Forelimb muscle (tissue), 1 donor: ENCODE results near the gene KLHL24. TPM values are rescaled to one million over a fixed set of nuclear protein-coding genes. Genes with fewer than 3 reads are reported as not detected.
A peak's percentile ranks its signal among the peaks of the same experiment; 100 is the strongest.
"Not testable (repeated sequence)": the region's sequence is repeated elsewhere in the genome, so short reads cannot be mapped to it uniquely, and the experiment has no call there.

Experiments
- DNase-seq: peaks from one replicate; pipeline ENCODE4 v3.0.0-alpha.2; 2013; ENCODE audit warnings: low read depth
- polyA plus RNA-seq: library from polyadenylated mRNA; unstranded; fragments of 120-200 nt; gene quantifications from one replicate; pipeline ENCODE4 v1.2.1, GENCODE V29; 2013; ENCODE audit not compliant: insufficient read length

Gene KLHL24
- polyA plus RNA-seq, 1 donor = 34.9 TPM

DNA sequence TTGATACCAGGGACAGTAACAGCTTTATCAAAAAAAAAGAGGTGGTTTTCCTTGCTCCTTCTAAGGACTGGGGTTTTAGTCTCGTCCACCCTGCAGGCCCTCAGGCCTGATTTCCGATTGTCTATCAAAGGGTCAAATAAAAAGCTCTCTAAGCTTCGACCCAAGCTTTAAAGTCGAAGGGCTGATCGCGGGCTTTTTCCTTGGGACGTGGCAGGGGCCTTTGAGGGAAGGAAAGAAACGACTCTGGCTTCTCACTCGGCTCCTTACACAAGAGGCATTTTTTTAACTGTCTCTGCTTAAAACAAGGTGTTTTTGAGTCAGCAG, 354 bp upstream of the KLHL24 start:
- no peak for DNase-seq

DNA sequence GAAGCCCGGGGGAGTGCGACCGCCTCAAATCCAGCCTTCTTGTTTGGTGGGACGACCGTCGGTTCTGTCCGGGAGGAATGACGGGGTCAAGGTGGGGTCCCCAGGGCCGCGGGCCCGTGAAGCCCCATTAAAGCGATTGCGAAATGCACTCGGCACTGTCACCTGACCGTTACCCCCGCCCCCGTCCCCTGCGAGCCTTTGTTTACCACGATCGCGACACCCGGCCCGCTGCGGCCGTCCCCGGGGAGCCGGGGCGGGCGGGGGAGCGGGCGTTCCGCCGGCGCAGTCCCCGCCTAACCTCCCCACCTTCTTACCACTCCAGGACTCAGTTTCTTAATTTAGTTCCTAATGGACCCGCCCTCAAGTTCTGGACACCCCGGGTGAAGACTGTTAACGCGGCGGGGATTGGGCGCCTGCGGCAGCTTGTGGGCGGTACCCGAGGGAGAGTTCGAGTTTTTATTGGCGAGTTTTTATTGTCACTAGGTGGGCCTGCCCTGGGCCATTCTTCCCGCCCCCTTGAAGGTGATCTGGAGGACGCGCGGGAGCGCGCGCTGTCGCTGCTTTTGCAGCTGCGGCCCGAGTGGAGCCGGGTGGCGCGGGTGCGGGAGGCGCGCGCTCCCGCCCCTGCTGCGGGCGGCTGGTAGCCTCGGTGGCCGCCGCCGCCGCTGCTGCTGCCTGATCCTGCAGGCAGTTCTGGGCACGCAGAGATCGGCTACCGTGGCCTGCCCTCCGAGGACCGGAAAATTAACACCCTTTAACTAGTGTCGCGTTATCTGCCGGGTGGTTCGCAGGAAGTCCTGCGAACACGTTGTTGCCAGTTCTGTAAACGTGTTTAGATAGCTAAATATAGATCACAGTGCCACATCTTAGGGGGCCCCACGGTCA, 1.0 kb downstream of the KLHL24 start:
- peak; percentile 96 for DNase-seq

DNA sequence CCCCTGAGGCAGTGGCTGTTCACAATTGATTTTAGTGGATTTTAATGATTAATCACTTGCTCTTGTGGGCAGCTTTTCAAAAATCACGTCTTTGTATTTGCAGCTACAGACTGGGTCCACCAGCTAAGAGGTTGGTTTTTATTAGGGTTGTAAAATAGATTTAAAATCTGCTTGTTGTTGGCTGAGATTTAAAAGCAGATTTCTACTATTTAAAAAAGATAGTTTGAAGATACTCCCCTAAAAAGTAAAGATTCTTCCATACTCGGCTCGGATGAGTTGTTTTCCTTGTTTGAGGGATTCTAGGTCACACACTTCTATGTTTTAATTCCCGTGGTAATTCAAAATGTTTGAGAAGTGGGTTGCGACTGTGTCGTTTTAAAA, 1.7 kb downstream of the KLHL24 start:
- no peak for DNase-seq

DNA sequence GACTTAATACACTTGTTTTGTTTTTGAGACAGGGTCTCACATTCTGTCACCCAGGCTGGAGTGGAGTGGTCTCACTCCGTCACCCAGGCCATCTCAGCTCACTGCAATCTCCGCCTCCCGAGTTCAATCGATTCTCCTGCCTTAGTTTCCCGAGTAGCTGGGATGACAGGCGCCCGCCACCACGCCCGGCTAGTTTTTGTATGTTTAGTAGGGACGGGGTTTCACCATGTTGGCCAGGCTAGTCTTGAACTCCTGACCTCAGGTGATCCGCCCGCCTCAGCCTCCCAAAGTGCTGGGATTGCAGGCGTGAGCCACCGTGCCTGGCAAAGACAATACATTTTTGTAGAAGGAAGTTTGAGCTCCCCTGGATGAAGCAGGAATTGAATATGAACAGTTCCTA, 2.2 kb downstream of the KLHL24 start:
- DNase-seq = not testable (repeated sequence)

DNA sequence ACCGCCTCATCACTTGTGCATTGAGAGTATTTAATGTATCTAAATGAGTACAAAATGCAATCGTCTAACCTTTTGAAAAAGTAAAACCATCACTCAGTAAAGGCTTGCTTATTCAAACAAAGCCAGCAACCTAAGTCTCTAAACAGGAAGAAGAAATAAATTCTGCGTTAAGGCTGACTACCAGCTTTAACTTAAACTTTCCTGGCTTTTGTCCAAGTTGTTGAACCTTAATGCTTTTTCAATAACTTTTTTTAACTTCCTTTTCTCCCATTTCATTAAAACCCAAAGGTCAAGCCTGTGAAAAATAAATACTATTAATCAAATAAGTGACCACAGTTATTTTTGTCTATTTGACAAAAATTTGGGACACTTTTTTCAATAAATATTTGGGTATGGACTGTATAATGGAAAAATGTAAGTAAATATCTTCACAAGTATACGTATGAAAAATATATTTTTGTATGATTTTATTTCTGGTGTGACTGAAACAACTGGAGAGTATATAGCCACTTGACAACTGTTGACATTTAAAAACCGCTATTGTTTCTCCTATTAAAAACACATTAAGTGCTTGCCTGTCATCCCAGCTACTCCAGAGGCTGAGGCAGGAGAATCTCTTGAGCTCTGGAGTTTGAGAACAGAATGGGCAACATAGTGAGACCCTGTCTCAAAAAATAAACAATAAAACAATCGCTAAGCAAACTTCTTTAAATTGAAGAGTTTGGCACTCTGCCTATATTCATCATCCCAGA, 2.9 kb downstream of the KLHL24 start:
- DNase-seq = no peak

DNA sequence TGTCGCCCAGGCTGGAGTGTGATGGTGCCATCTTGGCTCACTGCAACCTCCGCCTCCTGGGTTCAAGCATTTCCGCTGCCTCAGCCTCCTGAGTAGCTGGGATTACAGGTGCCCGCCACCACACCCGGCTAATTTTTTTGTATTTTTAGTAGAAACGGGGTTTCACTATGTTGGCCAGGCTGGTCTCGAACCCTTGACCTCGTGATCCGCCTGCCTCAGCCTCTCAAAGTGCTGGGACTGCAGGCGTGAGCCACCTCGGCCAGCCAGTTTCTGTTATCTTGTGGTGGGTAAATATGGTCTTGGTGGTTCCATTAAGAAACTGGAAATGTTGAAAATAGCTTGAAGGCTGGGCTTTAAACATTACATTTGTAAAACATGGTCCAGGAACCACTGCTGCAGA, 5.2 kb downstream of the KLHL24 start:
- DNase-seq = not testable (repeated sequence)

DNA sequence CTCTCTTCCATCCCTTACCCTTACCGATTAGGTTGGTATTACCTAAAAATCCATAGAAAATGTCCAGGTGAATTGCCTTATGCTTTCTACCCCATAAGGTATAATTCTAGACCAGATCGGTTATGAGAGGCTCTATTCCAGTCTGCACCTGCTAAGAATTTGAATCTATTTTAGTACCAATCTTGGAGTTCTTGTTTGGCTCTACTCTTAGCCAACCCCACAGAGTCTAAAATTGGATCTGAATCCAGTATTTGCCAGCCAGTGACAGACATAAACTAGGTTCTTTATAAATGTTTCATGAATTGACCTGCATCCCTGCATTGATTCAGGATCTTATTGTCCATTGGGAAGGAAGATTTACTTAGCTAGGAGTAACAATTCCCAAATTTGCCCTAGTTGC, 6.5 kb downstream of the KLHL24 start:
- no peak for DNase-seq

DNA sequence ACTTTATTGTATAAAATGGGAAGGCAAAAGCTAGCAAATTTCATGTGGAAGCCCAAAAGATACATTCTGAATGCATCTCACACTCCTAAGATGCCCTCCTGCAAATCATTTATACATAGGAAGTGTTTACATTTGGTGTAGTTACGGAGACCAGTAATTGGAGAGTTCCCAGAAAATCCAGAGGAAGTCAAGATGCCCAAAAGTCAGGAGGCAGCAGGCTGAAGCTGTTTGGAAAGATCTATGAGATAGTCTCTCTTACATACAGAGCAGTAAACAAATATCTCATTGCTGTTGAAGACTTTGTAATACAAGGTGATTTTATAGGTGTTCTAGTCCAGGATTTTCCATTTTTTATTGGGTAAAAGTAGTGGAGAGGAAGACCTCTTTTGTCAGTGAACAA, 8.8 kb downstream of the KLHL24 start:
- DNase-seq = no peak

DNA sequence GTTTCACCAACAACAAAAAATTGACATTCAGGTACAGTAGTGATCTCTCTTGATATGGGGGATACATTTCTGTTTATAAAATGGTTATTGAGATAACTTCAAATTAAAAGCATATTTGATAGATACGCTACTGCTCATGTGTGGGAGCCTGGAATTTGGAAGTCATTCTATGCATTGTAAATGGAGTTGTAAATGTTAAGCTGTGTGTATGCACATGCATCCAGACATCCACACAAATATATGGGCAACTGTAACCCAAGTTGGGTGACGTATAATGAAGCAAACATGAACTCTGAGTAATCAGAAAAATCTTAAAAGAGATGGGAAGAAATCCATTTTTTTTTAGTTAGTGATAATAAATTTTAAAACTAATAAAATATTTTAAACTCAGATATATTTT, 9.8 kb downstream of the KLHL24 start:
- no peak for DNase-seq

DNA sequence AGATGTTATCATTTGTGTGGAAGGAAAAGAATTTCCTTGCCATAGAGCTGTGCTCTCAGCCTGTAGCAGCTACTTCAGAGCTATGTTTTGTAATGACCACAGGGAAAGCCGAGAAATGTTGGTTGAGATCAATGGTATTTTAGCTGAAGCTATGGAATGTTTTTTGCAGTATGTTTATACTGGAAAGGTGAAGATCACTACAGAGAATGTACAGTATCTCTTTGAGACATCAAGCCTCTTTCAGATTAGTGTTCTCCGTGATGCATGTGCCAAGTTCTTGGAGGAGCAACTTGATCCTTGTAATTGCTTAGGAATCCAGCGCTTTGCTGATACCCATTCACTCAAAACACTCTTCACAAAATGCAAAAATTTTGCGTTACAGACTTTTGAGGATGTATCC, 15.1 kb downstream of the KLHL24 start:
- DNase-seq = no peak

DNA sequence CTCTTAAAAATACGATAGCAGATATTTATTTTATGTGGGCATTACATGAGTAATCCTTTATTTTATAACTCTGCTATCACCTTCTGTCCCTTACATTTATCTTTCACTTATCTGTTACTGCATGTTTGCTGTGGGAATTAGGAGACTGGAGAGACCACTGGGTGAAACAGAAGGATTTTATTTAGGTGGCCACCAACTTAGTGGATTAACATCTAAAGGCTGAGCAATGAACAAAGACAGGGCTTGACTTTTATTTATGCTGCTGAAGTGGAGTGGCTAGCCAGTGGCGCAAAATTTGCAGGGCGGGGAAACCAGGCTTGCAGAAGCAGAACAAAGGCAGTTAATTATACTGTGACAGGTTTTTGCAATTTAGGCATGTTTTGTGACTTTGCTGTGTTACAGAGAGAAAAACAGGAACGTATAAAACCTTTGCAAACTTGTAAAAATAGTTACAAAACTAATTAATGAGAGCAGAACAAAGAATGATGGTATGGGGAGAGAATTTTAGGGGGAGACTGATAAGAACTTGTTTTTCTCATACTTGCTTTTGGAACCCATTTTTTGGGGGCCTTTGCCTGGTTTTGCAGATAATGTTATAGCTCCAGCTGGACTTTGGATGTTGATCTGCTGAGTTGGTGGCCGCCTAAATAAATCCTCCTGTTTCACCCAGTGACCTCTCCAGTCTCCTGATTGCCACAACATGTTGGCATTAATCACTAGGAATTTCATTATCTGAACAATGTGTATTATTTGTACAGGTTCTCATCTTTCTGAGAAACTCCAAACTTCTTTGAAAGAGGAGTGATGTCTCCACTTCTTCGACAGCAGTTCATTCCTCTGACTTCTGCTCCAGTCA, 18.0 kb downstream of the KLHL24 start:
- no peak for DNase-seq

DNA sequence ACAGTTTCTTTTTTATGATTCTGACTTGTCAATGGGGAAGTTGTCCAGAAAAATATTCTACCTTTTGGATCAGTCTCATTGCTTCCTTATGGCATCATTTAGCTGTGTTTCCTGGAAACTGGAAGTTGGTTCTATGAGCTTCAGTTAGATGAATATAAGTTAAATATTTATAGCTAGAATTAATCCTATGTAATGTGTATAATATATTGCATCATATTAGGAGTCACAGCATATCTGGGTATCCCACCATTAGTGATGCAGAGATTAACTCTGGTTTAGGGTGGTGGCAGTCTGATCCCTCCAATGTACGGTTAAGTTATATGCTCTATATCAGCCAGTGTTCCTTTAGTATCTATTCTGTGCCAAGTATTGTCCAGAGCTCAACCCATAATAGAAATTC, 19.3 kb downstream of the KLHL24 start:
- DNase-seq = no peak

DNA sequence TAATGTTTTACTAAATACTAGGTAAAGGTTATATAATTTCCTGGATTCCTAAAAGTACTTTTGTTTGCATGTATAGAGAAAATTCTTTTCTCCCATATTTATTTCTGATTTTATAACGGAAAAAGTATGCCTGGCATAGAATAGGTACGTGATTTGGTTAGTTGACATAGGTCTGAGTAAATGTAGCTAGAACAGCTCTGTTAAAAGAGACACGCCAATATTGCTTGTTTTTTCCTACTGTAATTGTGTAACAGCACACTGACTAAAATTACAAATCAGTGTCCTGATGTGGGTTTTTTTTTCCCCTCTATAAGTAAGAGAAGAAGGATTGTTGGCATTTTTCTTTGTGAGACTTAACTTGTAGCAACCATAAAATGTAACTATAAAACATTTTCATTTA, 26.7 kb downstream of the KLHL24 start:
- DNase-seq = no peak

DNA sequence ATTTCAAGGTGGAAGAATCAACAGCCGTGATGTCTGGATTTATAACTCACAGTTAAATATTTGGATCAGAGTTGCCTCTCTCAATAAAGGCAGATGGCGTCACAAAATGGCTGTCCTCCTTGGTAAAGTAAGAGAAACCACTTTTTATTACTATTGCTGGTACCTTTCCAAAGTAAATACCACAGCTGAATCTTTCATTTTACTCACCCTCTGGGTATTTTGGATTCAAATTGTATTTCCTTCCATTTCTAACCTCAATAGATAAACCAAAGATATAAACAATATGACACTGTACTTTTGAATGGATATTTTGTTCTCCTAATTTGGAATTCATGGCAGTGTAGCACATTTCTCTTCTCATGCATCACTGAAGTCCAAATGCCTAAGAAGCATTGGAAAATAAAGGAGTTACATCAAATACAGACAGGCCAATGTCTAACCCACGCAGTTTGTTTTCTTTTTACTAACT, 29.5 kb downstream of the KLHL24 start:
- DNase-seq = no peak

DNA sequence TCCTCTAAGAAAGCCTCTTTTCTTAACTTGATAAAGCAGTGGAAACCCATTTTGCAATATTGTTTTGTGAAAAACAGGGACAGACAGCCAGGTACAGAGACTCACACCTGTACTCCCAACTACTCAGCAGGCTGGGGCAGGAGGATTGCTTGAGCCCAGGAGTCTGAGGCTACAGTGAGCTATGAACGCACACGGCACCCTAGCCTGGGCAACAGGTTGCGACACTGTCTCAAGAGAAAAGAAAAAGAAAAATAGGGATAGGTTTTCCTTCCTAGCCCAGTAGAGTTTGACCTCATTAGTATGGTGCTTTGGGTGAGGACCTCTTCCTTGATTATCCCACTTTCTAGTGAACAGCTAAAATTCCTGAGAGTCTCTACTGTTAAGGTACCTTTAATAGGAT, 44.6 kb downstream of the KLHL24 start:
- no peak for DNase-seq

DNA sequence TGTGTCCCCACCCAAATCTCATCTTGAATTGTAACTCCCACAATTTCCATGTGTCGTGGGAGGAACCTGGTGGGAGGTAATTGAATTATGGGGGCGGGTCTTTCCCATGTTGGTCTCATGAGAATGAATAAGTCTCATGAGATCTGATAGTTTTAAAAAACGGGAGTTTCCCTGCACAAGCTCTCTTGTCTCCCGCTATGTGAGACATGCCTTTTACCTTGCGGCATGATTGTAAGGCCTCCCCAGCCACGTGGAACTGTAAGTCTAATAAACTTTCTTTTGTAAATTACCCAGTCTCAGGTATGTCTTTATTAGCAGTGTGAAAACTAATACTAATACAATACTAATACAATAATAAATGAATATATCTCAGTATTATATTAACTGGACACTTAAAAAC, 52.3 kb downstream of the KLHL24 start:
- no peak for DNase-seq

DNA sequence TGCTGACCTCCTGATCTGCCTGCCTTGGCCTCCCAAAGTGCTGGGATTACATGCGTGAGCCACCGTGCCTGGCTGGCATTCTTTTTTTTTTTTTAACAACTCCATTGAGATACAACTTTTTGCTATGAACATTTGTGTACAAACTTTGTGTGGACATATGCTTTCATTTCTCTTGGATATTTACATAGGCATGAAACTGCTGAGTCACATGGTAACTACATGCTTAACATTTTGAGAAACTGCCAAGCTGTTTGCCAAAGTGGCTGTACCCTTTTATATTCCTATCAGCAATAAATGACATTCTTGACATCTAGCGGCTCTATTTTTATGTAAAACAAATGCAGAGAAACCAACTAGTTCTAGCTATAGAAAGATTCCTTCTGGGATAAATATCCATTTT, 53.5 kb downstream of the KLHL24 start:
- no peak for DNase-seq

DNA sequence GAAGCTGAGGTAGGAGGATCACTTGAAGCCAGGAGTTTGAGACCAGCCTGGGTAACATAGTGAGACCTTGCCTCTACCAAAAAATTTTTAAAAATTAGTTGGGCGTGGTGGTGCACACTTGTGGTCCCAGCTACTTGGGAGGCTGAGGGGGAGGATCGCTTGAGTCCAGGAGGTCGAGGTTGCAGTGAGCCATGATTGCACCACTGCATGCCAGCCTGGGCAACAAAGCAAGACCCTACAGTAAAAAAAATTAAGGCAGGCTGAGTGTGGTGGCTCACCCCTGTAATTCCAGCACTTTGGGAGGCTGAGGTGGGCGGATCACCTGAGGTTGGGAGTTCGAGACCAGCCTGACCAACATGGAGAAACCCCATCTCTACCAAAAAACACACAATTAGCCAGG, 54.2 kb downstream of the KLHL24 start:
- not testable (repeated sequence) for DNase-seq

DNA sequence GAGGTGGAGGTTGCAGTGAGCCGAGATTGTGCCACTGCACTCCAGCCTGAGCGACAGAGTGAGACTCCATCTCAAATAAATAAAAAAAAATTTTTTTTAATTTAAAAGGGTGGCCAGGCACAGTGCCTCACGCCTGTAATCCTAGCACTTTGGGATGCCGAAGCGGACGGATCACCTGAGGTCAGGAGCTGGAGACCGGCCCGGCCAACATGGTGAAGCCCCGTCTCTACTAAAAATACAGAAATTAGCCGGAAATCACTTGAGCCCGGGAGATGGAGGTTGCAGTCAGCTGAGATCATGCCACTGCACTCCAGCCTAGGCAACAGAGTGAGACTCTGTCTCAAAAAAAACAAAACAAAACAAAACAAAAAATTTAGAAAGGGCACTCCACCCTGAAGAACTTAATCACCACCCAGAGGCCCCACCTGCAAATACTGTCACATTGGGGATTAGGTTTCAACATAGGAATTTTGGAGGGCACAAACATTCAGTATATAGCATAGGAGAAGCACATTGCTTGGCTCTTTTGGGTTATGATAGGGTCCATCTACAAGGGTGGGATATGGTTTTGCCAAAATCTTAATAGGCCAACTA, 55.1 kb downstream of the KLHL24 start:
- DNase-seq = no peak

DNA sequence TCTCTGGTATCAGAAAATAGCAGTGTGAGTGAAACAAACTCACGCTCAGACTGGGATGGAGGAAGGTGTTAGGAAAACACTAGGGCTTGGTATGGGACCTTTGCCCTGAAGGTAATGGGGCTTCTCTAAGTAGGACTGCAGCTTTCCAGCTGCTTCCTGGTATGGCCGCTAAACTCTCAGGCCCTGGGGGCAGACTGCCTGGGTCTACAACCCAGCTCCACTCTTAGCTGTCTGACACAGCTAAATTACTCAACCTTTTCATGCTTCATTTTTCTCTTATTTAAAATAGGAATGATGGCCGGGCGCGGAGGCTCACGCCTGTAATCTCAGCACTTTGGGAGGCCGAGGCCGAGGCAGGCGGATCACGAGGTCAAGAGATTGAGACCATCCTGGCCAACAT, 57.0 kb downstream of the KLHL24 start:
- no peak for DNase-seq

DNA sequence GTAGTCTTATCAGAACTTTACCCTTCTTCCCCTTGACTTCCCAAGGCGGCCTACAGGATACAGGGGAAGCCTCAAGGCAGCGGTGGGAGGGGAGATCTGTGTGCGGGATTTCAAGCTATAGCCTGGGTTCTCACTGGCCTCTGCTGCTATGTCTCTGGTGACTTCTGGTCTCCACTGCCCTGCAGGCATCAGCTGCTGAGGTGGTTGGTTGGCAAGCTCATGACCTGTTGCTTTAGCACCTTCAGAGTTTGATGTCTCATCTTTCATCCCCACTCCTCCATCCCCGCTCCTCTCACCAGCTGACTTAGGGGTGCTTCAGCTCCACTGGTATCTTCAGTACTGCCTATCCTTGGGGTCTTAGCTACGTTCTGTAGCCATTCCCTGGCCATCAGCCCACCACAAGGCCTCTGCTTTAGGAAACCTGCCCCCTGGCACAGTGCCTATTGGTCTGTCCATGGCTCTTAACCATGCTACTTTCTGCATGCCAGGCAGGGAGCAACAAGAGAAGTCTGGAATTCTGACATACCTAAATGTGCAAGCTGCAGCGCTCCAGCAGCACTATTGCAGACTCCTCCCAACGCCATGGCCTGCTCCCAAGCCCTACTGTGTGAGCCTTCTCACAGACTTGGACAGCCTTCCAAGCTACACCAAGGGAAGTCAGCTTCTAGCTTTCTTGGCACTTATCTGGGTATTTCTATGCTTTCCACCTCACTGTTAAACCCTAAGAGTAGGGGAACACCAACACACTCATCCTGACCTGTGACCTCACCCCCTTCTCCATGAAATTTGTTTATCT, 60.3 kb downstream of the KLHL24 start:
- DNase-seq = no peak
